ENCODE measurements around the gene NCAM1.

DNA sequence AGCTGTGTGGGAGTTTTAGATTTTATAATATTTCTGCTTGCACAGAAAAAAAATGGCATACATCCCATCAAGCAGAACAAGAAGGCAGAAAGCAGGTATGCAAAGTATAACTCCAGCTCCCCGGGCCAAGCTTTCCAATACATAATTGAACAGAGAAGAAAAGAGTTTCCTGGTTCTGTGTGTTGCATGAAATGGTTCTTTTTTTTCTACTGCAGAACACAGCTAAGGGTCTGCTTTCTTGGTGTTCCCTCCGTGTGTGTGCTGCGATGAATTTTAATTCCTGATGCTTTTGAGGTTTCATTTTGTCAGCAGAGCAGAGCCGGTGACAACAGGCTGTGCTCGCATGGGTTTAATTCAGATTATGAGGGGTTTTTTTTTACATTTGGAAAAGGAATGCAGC, 282.5 kb downstream of the NCAM1 start:
- TF ChIP-seq, protein P1, sequence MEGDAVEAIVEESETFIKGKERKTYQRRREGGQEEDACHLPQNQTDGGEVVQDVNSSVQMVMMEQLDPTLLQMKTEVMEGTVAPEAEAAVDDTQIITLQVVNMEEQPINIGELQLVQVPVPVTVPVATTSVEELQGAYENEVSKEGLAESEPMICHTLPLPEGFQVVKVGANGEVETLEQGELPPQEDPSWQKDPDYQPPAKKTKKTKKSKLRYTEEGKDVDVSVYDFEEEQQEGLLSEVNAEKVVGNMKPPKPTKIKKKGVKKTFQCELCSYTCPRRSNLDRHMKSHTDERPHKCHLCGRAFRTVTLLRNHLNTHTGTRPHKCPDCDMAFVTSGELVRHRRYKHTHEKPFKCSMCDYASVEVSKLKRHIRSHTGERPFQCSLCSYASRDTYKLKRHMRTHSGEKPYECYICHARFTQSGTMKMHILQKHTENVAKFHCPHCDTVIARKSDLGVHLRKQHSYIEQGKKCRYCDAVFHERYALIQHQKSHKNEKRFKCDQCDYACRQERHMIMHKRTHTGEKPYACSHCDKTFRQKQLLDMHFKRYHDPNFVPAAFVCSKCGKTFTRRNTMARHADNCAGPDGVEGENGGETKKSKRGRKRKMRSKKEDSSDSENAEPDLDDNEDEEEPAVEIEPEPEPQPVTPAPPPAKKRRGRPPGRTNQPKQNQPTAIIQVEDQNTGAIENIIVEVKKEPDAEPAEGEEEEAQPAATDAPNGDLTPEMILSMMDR (IDR thresholded peaks at IDR 0.05 in 8 of 11, conservative IDR thresholded peaks at IDR 0.05 in 3 of 11): no peak
- no peak for TF ChIP-seq POLR2A (IDR thresholded peaks at IDR 0.05)

All from spleen (tissue), 7 donors.